Measurements from ENCODE around the gene SHROOM1. TPM values are rescaled to one million over a fixed set of nuclear protein-coding genes. Genes with fewer than 3 reads are reported as not detected.

The SHROOM1 gene
- total RNA-seq, 1 donor from 2014 or later = 4.5 TPM

DNA sequence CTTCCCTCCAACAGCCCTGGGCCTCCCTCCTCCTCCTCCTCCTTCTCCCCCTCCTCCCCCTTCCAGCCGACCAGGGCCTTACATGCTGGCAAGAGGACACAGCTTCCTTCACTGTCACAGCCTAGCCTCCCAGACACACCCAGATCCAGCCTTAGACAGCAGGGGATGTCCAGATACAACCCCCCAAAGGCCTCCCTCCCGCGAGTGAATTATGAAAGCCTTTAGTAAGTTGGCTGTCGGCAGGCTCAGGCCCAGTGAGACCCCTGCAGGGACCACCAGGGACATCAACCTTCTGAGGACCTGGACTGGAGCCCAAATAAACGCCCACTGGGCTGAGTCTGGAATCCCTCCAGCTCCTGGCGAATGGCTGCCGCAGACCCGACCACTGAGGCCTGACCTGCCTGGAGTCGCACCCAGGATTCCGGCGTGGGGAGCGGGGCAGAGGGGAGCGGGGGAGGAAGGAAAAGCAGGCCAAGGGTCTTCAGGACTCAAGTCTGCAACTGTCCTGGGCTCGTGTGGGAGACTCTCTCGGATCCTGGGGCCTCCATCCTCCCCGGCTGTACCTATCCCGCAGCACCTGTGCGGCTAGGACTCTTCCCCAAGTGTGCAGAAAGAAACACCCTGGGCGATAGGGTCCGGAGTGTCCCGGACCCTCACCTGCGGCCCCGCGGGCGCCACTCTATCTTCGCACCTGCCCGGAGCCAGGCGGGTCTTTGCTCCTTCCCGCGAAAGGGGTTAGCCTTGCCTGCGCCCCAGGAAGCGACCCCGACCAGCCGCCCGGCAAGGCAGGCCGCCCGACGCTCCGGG, 54.1 kb downstream of the SHROOM1 start:
- H3K36me3 Mint-ChIP-seq (ENCODE audit: unreplicated experiment) = no peaks in the 10 kb centered on the region
- peak overlapping the region; percentile 76 for H3K4me3 Mint-ChIP-seq (ENCODE audit: unreplicated experiment)
- H3K27ac Mint-ChIP-seq (ENCODE audit: unreplicated experiment) = peak overlapping the region; percentile 64
- no peaks in the 10 kb centered on the region for H3K27me3 Mint-ChIP-seq (ENCODE audit: unreplicated experiment)
- TF ChIP-seq, protein P1, sequence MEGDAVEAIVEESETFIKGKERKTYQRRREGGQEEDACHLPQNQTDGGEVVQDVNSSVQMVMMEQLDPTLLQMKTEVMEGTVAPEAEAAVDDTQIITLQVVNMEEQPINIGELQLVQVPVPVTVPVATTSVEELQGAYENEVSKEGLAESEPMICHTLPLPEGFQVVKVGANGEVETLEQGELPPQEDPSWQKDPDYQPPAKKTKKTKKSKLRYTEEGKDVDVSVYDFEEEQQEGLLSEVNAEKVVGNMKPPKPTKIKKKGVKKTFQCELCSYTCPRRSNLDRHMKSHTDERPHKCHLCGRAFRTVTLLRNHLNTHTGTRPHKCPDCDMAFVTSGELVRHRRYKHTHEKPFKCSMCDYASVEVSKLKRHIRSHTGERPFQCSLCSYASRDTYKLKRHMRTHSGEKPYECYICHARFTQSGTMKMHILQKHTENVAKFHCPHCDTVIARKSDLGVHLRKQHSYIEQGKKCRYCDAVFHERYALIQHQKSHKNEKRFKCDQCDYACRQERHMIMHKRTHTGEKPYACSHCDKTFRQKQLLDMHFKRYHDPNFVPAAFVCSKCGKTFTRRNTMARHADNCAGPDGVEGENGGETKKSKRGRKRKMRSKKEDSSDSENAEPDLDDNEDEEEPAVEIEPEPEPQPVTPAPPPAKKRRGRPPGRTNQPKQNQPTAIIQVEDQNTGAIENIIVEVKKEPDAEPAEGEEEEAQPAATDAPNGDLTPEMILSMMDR (IDR thresholded peaks at IDR 0.05) = peak; percentile 16
- H3K9me3 Mint-ChIP-seq (ENCODE audit: unreplicated experiment) = no peaks in the 10 kb centered on the region
- no peak for DNase-seq (ENCODE audit: extremely low spot score, unreplicated experiment)
- peaks cover 35% of the 10 kb centered on the region for H3K4me1 Mint-ChIP-seq (ENCODE audit: unreplicated experiment)

GRCh38 chr5:132775476-132775961, 54.9 kb downstream of the SHROOM1 start:
- TF ChIP-seq, protein P1 (IDR thresholded peaks at IDR 0.05) = no peak
- H3K4me3 Mint-ChIP-seq (ENCODE audit: unreplicated experiment) = peak overlapping the region; percentile 76
- H3K4me1 Mint-ChIP-seq (ENCODE audit: unreplicated experiment) = peaks cover 40% of the 10 kb centered on the region
- H3K27ac Mint-ChIP-seq (ENCODE audit: unreplicated experiment) = peak overlapping the region; percentile 64
- H3K27me3 Mint-ChIP-seq (ENCODE audit: unreplicated experiment) = no peaks in the 10 kb centered on the region
- no peaks in the 10 kb centered on the region for H3K36me3 Mint-ChIP-seq (ENCODE audit: unreplicated experiment)
- no peaks in the 10 kb centered on the region for H3K9me3 Mint-ChIP-seq (ENCODE audit: unreplicated experiment)
- DNase-seq (ENCODE audit: extremely low spot score, unreplicated experiment) = no peak

DNA sequence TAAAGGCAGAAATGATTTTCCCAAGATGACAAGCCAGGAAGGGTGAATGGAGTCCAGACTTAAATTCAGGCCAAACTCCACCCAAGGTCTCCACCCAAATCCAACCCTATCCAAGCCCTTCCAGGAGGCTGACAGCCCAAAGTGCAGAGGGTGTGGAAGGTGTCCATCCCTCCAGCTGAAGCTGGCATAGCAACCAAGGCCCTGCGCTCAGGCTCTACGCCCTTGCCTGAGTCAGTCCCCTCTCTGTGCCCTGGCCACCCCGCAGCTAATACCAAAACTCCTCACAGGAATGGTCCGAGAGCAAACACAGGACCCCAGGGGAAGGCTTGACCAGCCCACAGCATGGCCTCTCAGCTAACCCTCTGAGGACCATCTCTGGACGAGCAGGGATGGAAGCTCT, 55.6 kb downstream of the SHROOM1 start:
- TF ChIP-seq, protein P1 (IDR thresholded peaks at IDR 0.05) = no peak
- Mint-ChIP-seq H3K4me1 (ENCODE audit: unreplicated experiment) (peaks cover 40% of the 10 kb centered on the region), H3K27me3 (ENCODE audit: unreplicated experiment) (no peaks in the 10 kb centered on the region), H3K36me3 (ENCODE audit: unreplicated experiment) (no peaks in the 10 kb centered on the region), H3K27ac (ENCODE audit: unreplicated experiment) (no peak overlapping the region), H3K9me3 (ENCODE audit: unreplicated experiment) (no peaks in the 10 kb centered on the region), H3K4me3 (ENCODE audit: unreplicated experiment) (no peak overlapping the region)
- no peak for DNase-seq (ENCODE audit: extremely low spot score, unreplicated experiment)

- Mint-ChIP-seq H3K4me1 (ENCODE audit: unreplicated experiment) (peaks cover 40% of the 10 kb centered on the region), H3K27ac (ENCODE audit: unreplicated experiment) (no peak overlapping the region), H3K27me3 (ENCODE audit: unreplicated experiment) (no peaks in the 10 kb centered on the region), H3K4me3 (ENCODE audit: unreplicated experiment) (no peak overlapping the region), H3K36me3 (ENCODE audit: unreplicated experiment) (no peaks in the 10 kb centered on the region), H3K9me3 (ENCODE audit: unreplicated experiment) (no peaks in the 10 kb centered on the region)
- DNase-seq (ENCODE audit: extremely low spot score, unreplicated experiment) = no peak
- TF ChIP-seq, protein P1 (IDR thresholded peaks at IDR 0.05) = no peak
Measured at GRCh38 chr5:132774406-132774805, 56.0 kb downstream of the SHROOM1 start.

GRCh38 chr5:132773601-132774355, 56.7 kb downstream of the SHROOM1 start:
- Mint-ChIP-seq H3K4me1 (ENCODE audit: unreplicated experiment) (peaks cover 40% of the 10 kb centered on the region), H3K4me3 (ENCODE audit: unreplicated experiment) (no peak overlapping the region), H3K36me3 (ENCODE audit: unreplicated experiment) (no peaks in the 10 kb centered on the region), H3K27ac (ENCODE audit: unreplicated experiment) (no peak overlapping the region), H3K27me3 (ENCODE audit: unreplicated experiment) (no peaks in the 10 kb centered on the region), H3K9me3 (ENCODE audit: unreplicated experiment) (no peaks in the 10 kb centered on the region)
- TF ChIP-seq, protein P1 (IDR thresholded peaks at IDR 0.05) = no peak
- no peak for DNase-seq (ENCODE audit: extremely low spot score, unreplicated experiment)

Measured in osteocyte (in vitro differentiated cells).